ENCODE measurements around the gene KCMF1. TPM values are rescaled to one million over a fixed set of nuclear protein-coding genes. Genes with fewer than 3 reads are reported as not detected.

KCMF1 gene
- total RNA-seq, 3 donors from 2014 or later, result 73.0 to 95.2 (median 85.0) TPM

GRCh38 chr2:85012855-85013254 lies 41.9 kb downstream of the KCMF1 start:
- TF ChIP-seq CTCF (IDR thresholded peaks at IDR 0.05), result no peak
- DNase-seq, result no peak
- Histone ChIP-seq H3K4me3 (no peak overlapping the region), H3K36me3 (ENCODE audit: low read depth) (peaks cover under 1% of the 10 kb centered on the region), H3K9me3 (no peaks in the 10 kb centered on the region), H3K4me1 (ENCODE audit: low read depth) (peaks cover 8% of the 10 kb centered on the region)
- no peak for ATAC-seq
- intact Hi-C loops (cut with DNase I, micrococcal nuclease), result no loop called here

GRCh38 chr2:85015653-85016360 lies 44.8 kb downstream of the KCMF1 start:
- intact Hi-C loops (cut with DNase I, micrococcal nuclease), result no loop called here
- DNase-seq (no peak), ATAC-seq (no peak)
- H3K4me3 ChIP-seq, result no peak overlapping the region
- no peaks in the 10 kb centered on the region for H3K36me3 ChIP-seq (ENCODE audit: low read depth)
- H3K4me1 ChIP-seq (ENCODE audit: low read depth), result peaks cover 14% of the 10 kb centered on the region
- H3K9me3 ChIP-seq, result no peaks in the 10 kb centered on the region
- no peak for TF ChIP-seq CTCF (IDR thresholded peaks at IDR 0.05)

GRCh38 chr2:85016446-85016845 lies 45.5 kb downstream of the KCMF1 start:
- TF ChIP-seq CTCF (IDR thresholded peaks at IDR 0.05), result no peak
- ATAC-seq, result no peak
- intact Hi-C loops (cut with DNase I, micrococcal nuclease), result no loop called here
- peaks cover 14% of the 10 kb centered on the region for H3K4me1 ChIP-seq (ENCODE audit: low read depth)
- no peaks in the 10 kb centered on the region for H3K36me3 ChIP-seq (ENCODE audit: low read depth)
- DNase-seq, result no peak
- H3K4me3 ChIP-seq, result no peak overlapping the region
- H3K9me3 ChIP-seq, result no peaks in the 10 kb centered on the region

GRCh38 chr2:85017411-85018048 lies 46.6 kb downstream of the KCMF1 start:
- peak; percentile 16 for TF ChIP-seq CTCF (IDR thresholded peaks at IDR 0.05)
- DNase-seq (no peak), ATAC-seq (no peak)
- Histone ChIP-seq H3K9me3 (no peaks in the 10 kb centered on the region), H3K36me3 (ENCODE audit: low read depth) (no peaks in the 10 kb centered on the region), H3K4me1 (ENCODE audit: low read depth) (peaks cover 14% of the 10 kb centered on the region), H3K4me3 (no peak overlapping the region)
- intact Hi-C loops (cut with DNase I, micrococcal nuclease), result no loop called here

- H3K4me1 ChIP-seq (ENCODE audit: low read depth), result peaks cover 14% of the 10 kb centered on the region
- ATAC-seq, result no peak
- intact Hi-C loops (cut with DNase I, micrococcal nuclease), result no loop called here
Measured at GRCh38 chr2:85018049-85018447, 47.1 kb downstream of the KCMF1 start.

More at GRCh38 chr2:85018049-85018447, 47.1 kb downstream of the KCMF1 start:
- DNase-seq, result no peak
- Histone ChIP-seq H3K36me3 (ENCODE audit: low read depth) (no peaks in the 10 kb centered on the region), H3K4me3 (no peak overlapping the region), H3K9me3 (no peaks in the 10 kb centered on the region)
- TF ChIP-seq CTCF (IDR thresholded peaks at IDR 0.05), result no peak

All from mucosa of descending colon (tissue), 3 donors.